ENCODE measurements around the gene TMEM72.

GRCh38 chr10:44885710-44886109, 25.4 kb upstream of the TMEM72 start:
- TF ChIP-seq POLR2AphosphoS5 (IDR thresholded peaks at IDR 0.05) (no peak), EP300 (IDR thresholded peaks at IDR 0.05) (no peak)

Data from upper lobe of left lung (tissue), 4 donors.